GM23248 (cell line): ENCODE data around the gene SLCO1B3. TPM values are rescaled to one million over a fixed set of nuclear protein-coding genes. Genes with fewer than 3 reads are reported as not detected.

Experiments
- DNase-seq: peaks from one replicate; pipeline ENCODE4 v3.0.0-alpha.2; 2015
- H2AFZ ChIP-seq: fragments of 200-600 bp; sonication (generic); 2 replicates; pipeline ENCODE4 v1.6.1; 2016; ENCODE audit warnings: antibody characterized with exemption
- H3F3A ChIP-seq: fragments of 200-600 bp; sonication (generic); 2 replicates; pipeline ENCODE4 v1.6.1; 2016; ENCODE audit warnings: mild to moderate bottlenecking, antibody characterized with exemption, mixed run types; ENCODE audit not compliant: insufficient read depth
- H3K27ac ChIP-seq: fragments of 200-600 bp; sonication (generic); 2 replicates; pipeline ENCODE4 v1.5.1; 2016; ENCODE audit warnings: mild to moderate bottlenecking
- H3K27me3 ChIP-seq: fragments of 200-600 bp; sonication (generic); replicated peaks from 2 replicates; pipeline ENCODE4 v1.6.1; 2016; ENCODE audit warnings: mild to moderate bottlenecking; ENCODE audit not compliant: insufficient read depth
- H3K36me3 ChIP-seq: fragments of 200-600 bp; sonication (generic); 2 replicates; pipeline ENCODE4 v1.6.1; 2016; ENCODE audit warnings: low read depth, mild to moderate bottlenecking
- H3K4me1 ChIP-seq: fragments of 200-600 bp; sonication (generic); 2 replicates; pipeline ENCODE4 v1.6.1; 2016; ENCODE audit warnings: mild to moderate bottlenecking; ENCODE audit not compliant: insufficient read depth
- H3K4me2 ChIP-seq: fragments of 200-600 bp; sonication (generic); one replicate; pipeline ENCODE4 v1.6.1; 2016; ENCODE audit warnings: mild to moderate bottlenecking; ENCODE audit not compliant: unreplicated experiment
- H3K4me3 ChIP-seq: fragments of 200-600 bp; sonication (generic); 2 replicates; pipeline ENCODE4 v1.5.1; 2016; ENCODE audit warnings: mild to moderate bottlenecking
- H3K79me2 ChIP-seq: fragments of 200-600 bp; sonication (generic); 2 replicates; pipeline ENCODE4 v1.6.1; 2016; ENCODE audit warnings: mild to moderate bottlenecking; ENCODE audit not compliant: insufficient read depth
- H3K9ac ChIP-seq: fragments of 200-600 bp; sonication (generic); 2 replicates; pipeline ENCODE4 v1.6.1; 2016; ENCODE audit warnings: mild to moderate bottlenecking
- H3K9me2 ChIP-seq: fragments of 200-600 bp; sonication (generic); 2 replicates; pipeline ENCODE4 v1.6.1; 2016; ENCODE audit warnings: mixed run types, mild to moderate bottlenecking, moderate library complexity; ENCODE audit not compliant: insufficient read depth
- H3K9me3 ChIP-seq: fragments of 200-600 bp; sonication (generic); one replicate; pipeline ENCODE4 v1.6.1; 2017; ENCODE audit warnings: low read depth
- H4K20me1 ChIP-seq: fragments of 200-600 bp; sonication (generic); 2 replicates; pipeline ENCODE4 v1.6.0; 2016; ENCODE audit not compliant: insufficient read depth
- EZH2 ChIP-seq: fragments of 200-600 bp; sonication (generic); IDR thresholded peaks from 2 replicates; pipeline ENCODE4 v1.6.1; 2018; ENCODE audit warnings: antibody characterized with exemption, mild to moderate bottlenecking; ENCODE audit not compliant: insufficient read depth, poor library complexity, severe bottlenecking
- EZH2phosphoT487 ChIP-seq: fragments of 200-600 bp; sonication (generic); IDR thresholded peaks from 2 replicates; pipeline ENCODE4 v1.6.1; 2018; ENCODE audit warnings: antibody characterized with exemption, moderate library complexity, mild to moderate bottlenecking, low read depth; ENCODE audit not compliant: insufficient read depth
- WGBS, 2 experiments: methylation state at CpG; one replicate each; pipeline ENCODE4 v1.1.6; 2015 to 2017; ENCODE audit warnings: low lambda C conversion rate in 2 of 2, low coverage in 1 of 2; ENCODE audit errors: missing lambda C conversion rate in 2 of 2; 5-methylcytosine and 5-hydroxymethylcytosine counted together
- in situ Hi-C: fragments of 300-500 bp; cut with MboI; formaldehyde crosslinking; loops from 2 replicates; pipeline ENCODE4 v1.15.0; 2020
- polyA plus RNA-seq: library from polyadenylated mRNA; unstranded; fragments of >200 nt; fragmentation: Nextera tagmentation; extraction: Ambion mirVana; gene quantifications from 2 replicates; pipeline ENCODE4 v1.2.1, GENCODE V29; 2016
- total RNA-seq: library from RNA; depleted of rRNA; stranded (reverse); fragments of >200 nt; shearing (Covaris generic); gene quantifications from 2 replicates; pipeline ENCODE4 v1.2.3, GENCODE V29; 2014

Gene SLCO1B3
- total and polyA plus RNA-seq, 2 experiments from 2014 or later = not detected

- in situ Hi-C loops = no loop called here
- DNase-seq = no peak
- Histone ChIP-seq H3K4me2 (no peak overlapping the region), H3K27me3 (no peaks in the 10 kb centered on the region), H3K27ac (no peak overlapping the region), H3K9me3 (no peaks in the 10 kb centered on the region), H2AFZ (no peak overlapping the region), H3K9me2 (no peaks in the 10 kb centered on the region), H4K20me1 (no peaks in the 10 kb centered on the region), H3K4me1 (no peaks in the 10 kb centered on the region), H3K79me2 (no peaks in the 10 kb centered on the region), H3F3A (no peaks in the 10 kb centered on the region), H3K36me3 (no peaks in the 10 kb centered on the region), H3K9ac (no peak overlapping the region), H3K4me3 (no peak overlapping the region)
- no peak for TF ChIP-seq EZH2
- TF ChIP-seq EZH2phosphoT487 = no peak
- 35 to 59% methylated on average over 3 of the region's 3 CpGs for WGBS, 2 experiments
These were observed 52.6 kb downstream of the SLCO1B3 start for GRCh38 chr12:20863056-20863455.

DNA sequence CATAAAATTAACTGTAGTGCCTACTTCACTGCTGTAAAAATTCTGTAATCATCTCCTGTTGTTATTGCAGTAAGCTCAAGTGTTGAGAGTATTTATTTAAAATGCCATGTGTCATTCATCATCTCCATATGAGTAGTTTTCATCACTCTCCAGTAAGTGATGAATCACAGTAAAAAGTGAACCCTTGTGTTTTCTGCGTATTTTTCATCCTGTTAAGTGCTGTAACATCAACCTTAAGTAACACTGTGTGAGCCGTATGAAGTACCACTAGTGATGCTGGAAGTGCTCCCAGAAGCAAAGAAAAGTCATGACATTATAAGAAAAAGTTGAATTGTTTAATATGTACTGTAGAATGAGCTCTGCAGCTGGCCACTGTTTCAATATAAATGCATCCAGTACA lies 55.4 kb downstream of the SLCO1B3 start:
- Histone ChIP-seq H2AFZ (no peak overlapping the region), H3K4me3 (no peak overlapping the region), H3K9me3 (no peaks in the 10 kb centered on the region), H3K4me1 (no peaks in the 10 kb centered on the region), H3K27ac (no peak overlapping the region), H3K9me2 (no peaks in the 10 kb centered on the region), H3K27me3 (no peaks in the 10 kb centered on the region), H3K9ac (no peak overlapping the region), H3F3A (no peaks in the 10 kb centered on the region), H3K79me2 (no peaks in the 10 kb centered on the region), H3K36me3 (no peaks in the 10 kb centered on the region), H3K4me2 (no peak overlapping the region), H4K20me1 (no peaks in the 10 kb centered on the region)
- in situ Hi-C loops = no loop called here
- 0 to 3% methylated on average over 2 of the region's 2 CpGs for WGBS, 2 experiments
- no peak for TF ChIP-seq EZH2phosphoT487
- TF ChIP-seq EZH2 = no peak
- DNase-seq = no peak

DNA sequence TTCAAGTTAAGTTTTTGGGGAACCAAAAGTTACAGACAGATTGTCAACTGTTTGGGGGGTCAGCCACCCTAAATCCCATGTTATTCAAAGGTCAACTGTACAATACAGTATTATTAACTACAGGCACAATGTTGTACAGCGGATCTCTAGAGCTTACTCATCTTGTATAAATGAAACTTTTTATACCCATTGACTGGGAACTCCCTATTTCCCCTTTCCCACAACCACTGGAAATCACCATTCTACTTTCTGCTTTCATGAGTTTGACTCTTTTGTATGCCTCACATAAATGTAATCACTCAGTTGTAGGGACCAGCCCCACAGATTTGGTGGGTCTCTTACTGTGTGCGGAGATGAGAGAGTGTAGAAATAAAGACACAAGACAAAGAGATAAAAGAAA lies 57.8 kb downstream of the SLCO1B3 start:
- H3K9me2 ChIP-seq = no peaks in the 10 kb centered on the region
- H3K4me1 ChIP-seq = no peaks in the 10 kb centered on the region
- H3K36me3 ChIP-seq = no peaks in the 10 kb centered on the region
- no peaks in the 10 kb centered on the region for H3K9me3 ChIP-seq
- no peak overlapping the region for H3K9ac ChIP-seq
- no peak overlapping the region for H3K27ac ChIP-seq
- H3K27me3 ChIP-seq = no peaks in the 10 kb centered on the region
- no peak overlapping the region for H2AFZ ChIP-seq
- no peak for TF ChIP-seq EZH2
- TF ChIP-seq EZH2phosphoT487 = no peak
- WGBS, 2 experiments = 54 to 63% methylated on average over 2 of the region's 2 CpGs
- no peaks in the 10 kb centered on the region for H3F3A ChIP-seq
- H3K4me2 ChIP-seq = no peak overlapping the region
- H4K20me1 ChIP-seq = no peaks in the 10 kb centered on the region
- H3K4me3 ChIP-seq = no peak overlapping the region
- no peaks in the 10 kb centered on the region for H3K79me2 ChIP-seq
- in situ Hi-C loops = no loop called here
- no peak for DNase-seq

DNA sequence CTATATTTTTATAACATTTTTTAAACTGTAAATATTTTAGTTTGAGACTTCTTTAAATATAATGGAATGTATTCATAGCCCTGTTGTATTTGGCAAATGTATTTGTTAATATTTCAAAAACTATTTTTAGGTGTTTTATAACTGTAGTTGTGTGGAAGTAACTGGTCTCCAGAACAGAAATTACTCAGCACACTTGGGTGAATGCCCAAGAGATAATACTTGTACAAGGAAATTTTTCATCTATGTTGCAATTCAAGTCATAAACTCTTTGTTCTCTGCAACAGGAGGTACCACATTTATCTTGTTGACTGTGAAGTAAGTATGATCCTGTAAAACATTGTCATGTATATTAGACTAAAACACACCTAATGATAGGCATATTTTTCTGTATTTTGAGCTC lies 72.8 kb downstream of the SLCO1B3 start:
- Histone ChIP-seq H3K9me3 (no peaks in the 10 kb centered on the region), H3F3A (no peaks in the 10 kb centered on the region), H3K79me2 (no peaks in the 10 kb centered on the region), H4K20me1 (no peaks in the 10 kb centered on the region), H2AFZ (no peak overlapping the region), H3K4me2 (no peak overlapping the region), H3K9ac (no peak overlapping the region), H3K36me3 (no peaks in the 10 kb centered on the region), H3K4me3 (no peak overlapping the region), H3K27ac (no peak overlapping the region), H3K27me3 (no peaks in the 10 kb centered on the region), H3K4me1 (no peaks in the 10 kb centered on the region), H3K9me2 (no peaks in the 10 kb centered on the region)
- TF ChIP-seq EZH2phosphoT487 (no peak), EZH2 (no peak)
- DNase-seq = no peak
- in situ Hi-C loops = no loop called here

- TF ChIP-seq EZH2 = no peak
- no peak for TF ChIP-seq EZH2phosphoT487
- in situ Hi-C loops = no loop called here
- H3K9me2 ChIP-seq = no peaks in the 10 kb centered on the region
- no peak overlapping the region for H2AFZ ChIP-seq
- no peaks in the 10 kb centered on the region for H3K27me3 ChIP-seq
- no peaks in the 10 kb centered on the region for H3K9me3 ChIP-seq
- no peaks in the 10 kb centered on the region for H4K20me1 ChIP-seq
- no peaks in the 10 kb centered on the region for H3K79me2 ChIP-seq
- H3K4me2 ChIP-seq = no peak overlapping the region
- H3K27ac ChIP-seq = no peak overlapping the region
- no peaks in the 10 kb centered on the region for H3F3A ChIP-seq
- no peaks in the 10 kb centered on the region for H3K4me1 ChIP-seq
- no peak overlapping the region for H3K4me3 ChIP-seq
- no peaks in the 10 kb centered on the region for H3K36me3 ChIP-seq
- H3K9ac ChIP-seq = no peak overlapping the region
- no peak for DNase-seq
- 5% methylated on average over 1 of the region's 1 CpG for WGBS, 2 experiments
These were observed 74.6 kb downstream of the SLCO1B3 start for GRCh38 chr12:20885116-20885515.
